ENCODE data around the gene ARRB1. TPM values are rescaled to one million over a fixed set of nuclear protein-coding genes. Genes with fewer than 3 reads are reported as not detected.

ARRB1 gene
- total and polyA plus RNA-seq, 5 experiments from 2014 or later: 7.6 to 65.3 (median 12.2) TPM

DNA sequence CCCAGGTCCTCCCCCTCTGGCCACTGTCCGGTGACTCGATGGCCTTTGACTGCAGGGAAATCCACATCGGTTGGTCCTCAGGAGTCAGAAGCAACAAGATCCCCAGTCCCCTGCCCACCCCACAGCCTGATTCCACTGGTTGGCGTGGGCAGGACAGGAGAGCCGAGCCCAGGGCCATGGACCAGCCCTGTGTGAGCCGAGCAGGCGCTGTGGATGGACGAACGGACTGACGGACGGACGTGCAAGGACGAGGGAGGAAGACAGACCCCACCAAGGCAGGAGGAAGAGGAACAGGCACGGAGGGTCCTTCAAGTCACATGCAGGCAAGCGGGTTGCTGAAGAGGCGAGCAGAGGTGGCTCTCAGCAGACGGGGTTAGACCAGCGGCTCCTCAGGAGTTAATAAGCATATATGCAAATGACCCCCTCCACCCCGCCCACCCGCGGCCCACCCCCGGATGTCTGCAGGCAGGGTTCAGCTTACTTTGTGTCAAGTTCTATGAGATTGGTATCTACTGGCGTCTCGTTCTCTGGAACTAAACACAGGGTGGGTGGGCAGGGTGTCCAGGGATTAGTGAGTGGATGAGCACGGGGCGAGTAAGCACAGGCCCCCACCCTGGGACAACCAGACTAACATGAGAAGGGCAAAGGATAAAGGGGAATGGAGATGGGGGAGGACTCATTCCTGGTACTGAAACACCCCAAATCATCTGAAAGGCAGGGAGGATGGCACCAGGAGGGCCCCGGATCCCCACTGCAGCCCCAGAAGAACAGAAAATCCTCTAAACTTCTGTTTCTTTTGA lies 84.1 kb downstream of the ARRB1 start:
- POLR2A ChIA-PET: no interaction called here
- Mint-ChIP-seq H3K36me3 (peaks cover 0 to 30% (median 5%) of the 10 kb centered on the region in 3 donors), H3K27ac (peak overlapping the region in 3 of 10 donors; percentile 20 to 72 (median 69))

DNA sequence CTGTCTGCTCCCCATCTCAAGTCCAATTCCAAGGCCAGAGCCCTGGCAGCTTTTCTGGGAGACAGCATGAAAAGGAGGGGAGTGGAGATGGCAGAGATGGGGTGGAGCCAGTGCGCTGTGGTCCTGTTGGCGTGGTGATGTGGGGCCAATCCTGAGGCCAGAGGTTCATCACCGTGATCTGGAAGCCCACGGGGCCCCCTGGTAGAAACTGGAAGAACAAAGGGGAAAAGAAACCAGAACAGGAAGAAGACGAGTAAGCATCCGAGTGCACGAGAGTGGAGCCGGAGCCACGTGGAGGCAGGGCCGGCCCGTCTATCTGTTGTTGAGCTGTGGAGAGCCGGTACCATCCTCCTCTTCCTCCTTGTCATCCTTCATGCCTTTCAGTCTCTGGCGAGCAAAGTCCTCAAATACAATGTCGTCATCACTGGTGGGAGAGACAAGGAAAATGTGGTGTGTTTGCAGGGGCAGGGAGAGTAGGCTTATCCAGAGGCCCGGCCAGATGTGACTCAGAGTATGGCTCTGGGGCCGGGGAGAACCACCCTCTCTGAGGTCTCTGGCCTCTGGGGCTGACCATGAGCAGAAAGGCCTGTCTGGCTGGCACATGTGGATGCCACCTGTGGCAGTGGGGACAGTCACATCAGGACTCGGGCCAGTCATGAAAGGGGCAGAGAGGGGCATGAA lies 85.5 kb downstream of the ARRB1 start:
- Mint-ChIP-seq H3K36me3 (peaks cover 0 to 20% (median 5%) of the 10 kb centered on the region in 3 donors), H3K4me3 (no peak overlapping the region), H3K4me1 (peaks cover 24 to 50% (median 43%) of the 10 kb centered on the region in 4 donors), H3K27me3 (no peaks in the 10 kb centered on the region), H3K27ac (peak overlapping the region; percentile 2 to 89 (median 78)), H3K9me3 (no peaks in the 10 kb centered on the region)
- peak in 1 of 10 donors; percentile 48 for DNase-seq
- no peak for ATAC-seq
- POLR2A ChIA-PET: interaction anchor here (0.7 to 6.0 kb wide), 2 partner anchors 10 to 126 kb away, joined by 4 to 146 read pairs; no protein-coding TSS in a partner anchor

More for the DNA sequence above, 84.1 kb downstream of the ARRB1 start:
- Mint-ChIP-seq H3K27me3 (no peaks in the 10 kb centered on the region), H3K4me3 (no peak overlapping the region), H3K9me3 (no peaks in the 10 kb centered on the region), H3K4me1 (peaks cover 19 to 49% (median 37%) of the 10 kb centered on the region in 4 donors)
- ATAC-seq: no peak
- peak in 1 of 10 donors; percentile 45 for DNase-seq

DNA sequence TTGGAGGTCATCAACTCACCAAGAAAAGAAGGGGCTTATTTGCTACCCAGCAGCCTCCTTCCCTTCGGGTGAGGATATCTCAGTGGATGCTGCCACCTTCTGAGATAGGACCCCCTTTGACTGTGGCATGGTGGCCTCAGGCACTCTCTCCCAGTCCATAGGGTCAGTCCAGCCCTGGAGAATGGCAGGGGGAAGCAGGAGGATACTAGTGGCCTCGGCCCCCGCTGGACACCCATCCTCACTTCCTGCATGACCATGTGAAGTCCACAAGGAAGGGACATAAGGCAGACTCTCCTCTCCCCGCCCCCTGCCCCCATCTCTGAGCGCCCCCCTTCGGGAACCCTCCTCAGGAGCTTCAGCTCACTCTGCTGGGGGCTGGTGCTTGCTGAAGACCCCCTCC lies 86.5 kb downstream of the ARRB1 start:
- peaks cover 0 to 1% (median 0%) of the 10 kb centered on the region in 5 donors for H3K27me3 Mint-ChIP-seq
- no peak for ATAC-seq
- H3K9me3 Mint-ChIP-seq: no peaks in the 10 kb centered on the region
- no peak for DNase-seq
- H3K36me3 Mint-ChIP-seq: peaks cover 0 to 18% (median 2%) of the 10 kb centered on the region in 3 donors
- no peak overlapping the region for H3K4me3 Mint-ChIP-seq
- H3K4me1 Mint-ChIP-seq: peaks cover 26 to 57% (median 50%) of the 10 kb centered on the region in 4 donors
- peak overlapping the region in 8 of 10 donors; percentile 56 to 88 (median 80) for H3K27ac Mint-ChIP-seq
- POLR2A ChIA-PET: interaction anchor here (0.7 to 6.0 kb wide), 3 partner anchors 11 to 125 kb away, joined by 3 to 146 read pairs (median 4); no protein-coding TSS in a partner anchor

GRCh38 chr11:75264356-75264755 lies 87.1 kb downstream of the ARRB1 start:
- Mint-ChIP-seq H3K9me3 (no peaks in the 10 kb centered on the region), H3K36me3 (peaks cover 0 to 15% (median 2%) of the 10 kb centered on the region in 3 donors), H3K4me3 (no peak overlapping the region), H3K27ac (peak overlapping the region; percentile 56 to 93 (median 77)), H3K27me3 (peaks cover 0 to 1% (median 0%) of the 10 kb centered on the region in 5 donors), H3K4me1 (peaks cover 31 to 63% (median 56%) of the 10 kb centered on the region in 4 donors)
- DNase-seq (peak in 1 of 10 donors; percentile 52), ATAC-seq (no peak)
- POLR2A ChIA-PET: interaction anchor here (0.9 to 6.0 kb wide), 2 partner anchors 11 to 16 kb away, joined by 3 to 146 read pairs; no protein-coding TSS in a partner anchor

DNA sequence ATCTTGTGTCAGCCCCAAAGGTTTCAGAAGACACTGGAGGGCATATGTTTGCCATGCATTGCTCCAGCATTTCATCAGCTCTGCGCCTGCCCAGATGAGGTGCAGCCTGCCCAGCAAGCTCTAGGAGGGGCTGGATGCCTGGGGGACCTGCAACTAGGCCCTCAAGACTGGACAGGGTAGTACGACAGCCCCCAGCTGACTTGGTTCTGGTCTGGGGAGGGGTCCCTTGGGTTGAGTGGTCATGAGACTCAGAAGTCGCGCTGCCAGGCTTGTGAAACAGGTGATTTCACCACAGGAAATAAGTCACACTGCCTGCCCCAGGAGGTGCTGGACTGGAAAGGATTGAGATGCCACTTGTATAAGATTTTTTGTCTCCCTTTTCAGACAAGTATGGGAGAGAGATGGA lies 87.5 kb downstream of the ARRB1 start:
- Mint-ChIP-seq H3K4me3 (peak overlapping the region in 4 of 10 donors; percentile 1 to 26 (median 6)), H3K4me1 (peaks cover 31 to 63% (median 56%) of the 10 kb centered on the region in 4 donors)
- POLR2A ChIA-PET: interaction anchor here (6.0 kb wide), 1 partner anchor 12 kb away, joined by 146 read pairs; no protein-coding TSS in a partner anchor

GRCh38 chr11:75262961-75263852 lies 88.3 kb downstream of the ARRB1 start:
- Mint-ChIP-seq H3K4me3 (peak overlapping the region in 3 of 10 donors; percentile 1 to 36 (median 8)), H3K36me3 (peaks cover 0 to 13% (median 2%) of the 10 kb centered on the region in 3 donors), H3K9me3 (no peaks in the 10 kb centered on the region), H3K27me3 (peaks cover 0 to 1% (median 0%) of the 10 kb centered on the region in 5 donors), H3K27ac (peak overlapping the region; percentile 29 to 93 (median 76)), H3K4me1 (peaks cover 31 to 67% (median 59%) of the 10 kb centered on the region in 4 donors)
- ATAC-seq (no peak), DNase-seq (peak in 1 of 10 donors; percentile 40)
- POLR2A ChIA-PET: interaction anchor here (1.4 to 6.0 kb wide), 2 partner anchors 12 to 88 kb away, joined by 3 to 146 read pairs; partner anchors contain the start of gene ARRB1

More for the DNA sequence above, 87.5 kb downstream of the ARRB1 start:
- Mint-ChIP-seq H3K9me3 (no peaks in the 10 kb centered on the region), H3K27ac (peak overlapping the region; percentile 16 to 93 (median 74)), H3K36me3 (peaks cover 0 to 15% (median 2%) of the 10 kb centered on the region in 3 donors), H3K27me3 (peaks cover 0 to 1% (median 0%) of the 10 kb centered on the region in 5 donors)
- ATAC-seq (no peak), DNase-seq (peak in 1 of 10 donors; percentile 64)

GRCh38 chr11:75262436-75262835 lies 89.0 kb downstream of the ARRB1 start:
- Mint-ChIP-seq H3K27ac (peak overlapping the region; percentile 69 to 93 (median 86)), H3K4me3 (peak overlapping the region in 3 of 10 donors; percentile 7 to 36 (median 10)), H3K27me3 (peaks cover 0 to 2% (median 0%) of the 10 kb centered on the region in 5 donors), H3K36me3 (peaks cover 0 to 10% (median 0%) of the 10 kb centered on the region in 3 donors), H3K4me1 (peaks cover 31 to 71% (median 59%) of the 10 kb centered on the region in 4 donors), H3K9me3 (no peaks in the 10 kb centered on the region)
- POLR2A ChIA-PET: interaction anchor here (1.0 to 6.0 kb wide), 5 partner anchors 13 to 136 kb away, joined by 3 to 146 read pairs (median 4); partner anchors contain the start of genes ARRB1 and RPS3
- ATAC-seq (no peak), DNase-seq (peak in 1 of 10 donors; percentile 24)

DNA sequence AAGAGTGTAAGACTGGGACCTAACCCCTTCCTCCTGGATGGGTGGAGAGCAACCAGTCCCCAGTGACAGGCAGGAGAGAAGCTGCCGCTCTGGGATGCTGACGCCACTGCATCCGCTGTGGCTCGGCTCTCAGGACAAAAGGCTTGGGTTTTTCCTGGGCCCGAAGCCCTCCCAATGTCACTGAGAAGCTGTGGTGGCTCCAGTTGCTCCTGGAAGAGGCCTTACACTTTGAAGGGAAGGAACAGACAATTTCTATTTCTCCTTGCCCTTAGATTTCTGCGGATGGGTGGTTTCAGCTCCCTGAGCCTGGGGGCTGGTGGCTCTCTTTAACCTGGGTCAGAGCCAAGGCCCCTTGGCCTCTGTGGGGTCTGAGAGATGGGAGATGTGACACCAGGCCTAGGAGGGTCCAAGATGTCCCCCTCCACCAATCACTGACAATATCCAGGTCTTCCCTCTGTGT lies 89.5 kb downstream of the ARRB1 start:
- H3K9me3 Mint-ChIP-seq: no peaks in the 10 kb centered on the region
- H3K4me1 Mint-ChIP-seq: peaks cover 31 to 71% (median 59%) of the 10 kb centered on the region in 4 donors
- peak overlapping the region in 4 of 10 donors; percentile 7 to 77 (median 30) for H3K4me3 Mint-ChIP-seq
- DNase-seq: peak in 1 of 10 donors; percentile 36
- no peak for ATAC-seq
- H3K36me3 Mint-ChIP-seq: peaks cover 0 to 7% (median 0%) of the 10 kb centered on the region in 3 donors
- H3K27ac Mint-ChIP-seq: peak overlapping the region; percentile 86 to 97 (median 90)
- peaks cover 0 to 5% (median 0%) of the 10 kb centered on the region in 5 donors for H3K27me3 Mint-ChIP-seq
- POLR2A ChIA-PET: interaction anchor here (1.0 to 6.0 kb wide), 7 partner anchors 14 to 137 kb away, joined by 3 to 146 read pairs (median 4); partner anchors contain the start of genes ARRB1 and RPS3

- peaks cover 0 to 8% (median 0%) of the 10 kb centered on the region in 5 donors for H3K27me3 Mint-ChIP-seq
- H3K9me3 Mint-ChIP-seq: no peaks in the 10 kb centered on the region
- ATAC-seq (peak in 1 of 2 donors; percentile 4), DNase-seq (peak in 1 of 10 donors; percentile 50)
- H3K4me1 Mint-ChIP-seq: peaks cover 31 to 70% (median 57%) of the 10 kb centered on the region in 4 donors
- peak overlapping the region in 8 of 10 donors; percentile 17 to 83 (median 72) for H3K4me3 Mint-ChIP-seq
- no peaks in the 10 kb centered on the region for H3K36me3 Mint-ChIP-seq
- H3K27ac Mint-ChIP-seq: peak overlapping the region; percentile 86 to 97 (median 90)
- POLR2A ChIA-PET: interaction anchor here (0.9 to 6.0 kb wide), 6 partner anchors 10 to 138 kb away, joined by 3 to 146 read pairs (median 4); partner anchors contain the start of gene RPS3
Observed at GRCh38 chr11:75260396-75261170, 90.9 kb downstream of the ARRB1 start.

DNA sequence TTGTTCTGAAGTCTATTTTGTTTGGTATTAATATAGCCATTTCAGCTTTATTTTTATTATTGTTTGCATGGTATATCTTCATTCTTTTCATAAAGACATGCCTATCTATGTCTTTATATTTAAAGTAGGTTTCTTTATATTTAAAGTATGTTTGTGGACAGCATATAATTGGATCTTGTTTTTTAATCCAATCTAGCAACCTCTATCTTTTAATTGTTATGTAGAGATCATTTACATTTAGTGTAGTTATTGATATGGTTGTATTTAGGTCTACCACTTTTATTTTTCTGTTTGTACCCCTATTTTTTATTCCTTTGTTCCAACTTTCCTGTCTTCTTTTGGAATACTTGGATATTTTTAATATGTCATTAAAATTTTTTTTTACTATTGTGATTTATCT lies 97.1 kb downstream of the ARRB1 start:
- Mint-ChIP-seq H3K4me1 (peaks cover 0 to 12% (median 3%) of the 10 kb centered on the region in 4 donors), H3K9me3 (no peaks in the 10 kb centered on the region), H3K36me3 (no peaks in the 10 kb centered on the region), H3K27me3 (peaks cover 0 to 10% (median 0%) of the 10 kb centered on the region in 5 donors), H3K27ac (no peak overlapping the region), H3K4me3 (no peak overlapping the region)
- POLR2A ChIA-PET: no interaction called here
- ATAC-seq (no peak), DNase-seq (no peak)

Data from naive thymus-derived CD8-positive, alpha-beta T cell (primary cell).